ENCODE data around the gene TMEM81.

DNA sequence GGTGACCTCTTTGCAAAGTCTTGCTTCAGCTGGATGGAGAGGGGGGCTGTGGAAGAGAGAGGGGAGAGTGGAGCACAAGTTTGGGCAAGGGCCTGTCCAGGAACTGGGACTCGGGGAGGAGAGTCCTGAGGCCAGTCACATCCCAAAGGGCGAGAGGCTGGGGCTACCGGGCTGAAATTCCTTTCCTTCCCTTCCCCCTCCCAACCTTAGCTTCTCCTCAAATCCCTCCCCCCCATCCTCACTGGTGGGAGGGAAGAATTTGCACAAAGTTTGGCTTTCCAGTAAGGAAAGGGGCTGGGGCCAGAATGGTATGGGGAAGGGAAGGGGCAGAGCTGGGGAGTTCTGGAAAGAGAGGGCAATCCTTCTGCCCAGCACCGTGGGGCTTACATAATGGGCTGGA is 40.4 kb downstream of the TMEM81 start:
- TF ChIP-seq CTCF (IDR thresholded peaks at IDR 0.05) (no peak), POLR2A (IDR thresholded peaks at IDR 0.05) (no peak)
